ENCODE data around the gene RNU6-8. TPM values are rescaled to one million over a fixed set of nuclear protein-coding genes. Genes with fewer than 3 reads are reported as not detected.

The RNU6-8 gene
- polyA plus RNA-seq, 1 experiment: not detected

DNA sequence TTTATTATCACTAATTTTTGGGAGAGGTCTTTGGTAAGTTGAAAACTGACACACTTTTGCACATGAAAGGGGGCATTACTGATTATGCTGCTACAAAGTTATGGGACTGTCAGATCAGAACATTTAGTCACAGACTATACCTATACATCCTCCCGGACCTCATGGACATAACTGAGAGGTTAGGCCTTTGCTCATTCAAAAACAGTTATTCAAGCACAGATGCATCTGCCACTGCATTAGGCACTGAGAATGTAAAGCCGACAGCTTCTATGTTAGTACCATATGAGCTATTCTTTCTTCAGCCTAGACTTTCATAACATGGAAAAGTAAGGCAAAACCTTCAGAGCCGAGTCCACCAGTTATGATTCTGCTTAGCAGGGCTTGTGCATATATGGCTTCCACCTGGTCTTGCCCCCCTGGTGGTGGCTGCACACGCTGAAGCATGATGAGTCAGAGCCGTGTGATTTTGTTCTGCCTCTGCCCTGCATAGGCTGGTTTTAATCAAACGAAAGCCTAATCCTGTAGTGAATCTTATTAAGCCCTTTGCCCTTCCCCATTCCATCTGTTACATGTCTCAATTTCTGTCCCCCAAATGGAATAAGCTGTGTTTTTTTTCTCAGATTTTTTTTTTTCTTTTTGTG lies 21.8 kb upstream of the RNU6-8 start:
- H3K9me3 ChIP-seq (ENCODE audit: control insufficient read depth, insufficient read depth, low read length): no peaks in the 10 kb centered on the region
- TF ChIP-seq, protein P1, sequence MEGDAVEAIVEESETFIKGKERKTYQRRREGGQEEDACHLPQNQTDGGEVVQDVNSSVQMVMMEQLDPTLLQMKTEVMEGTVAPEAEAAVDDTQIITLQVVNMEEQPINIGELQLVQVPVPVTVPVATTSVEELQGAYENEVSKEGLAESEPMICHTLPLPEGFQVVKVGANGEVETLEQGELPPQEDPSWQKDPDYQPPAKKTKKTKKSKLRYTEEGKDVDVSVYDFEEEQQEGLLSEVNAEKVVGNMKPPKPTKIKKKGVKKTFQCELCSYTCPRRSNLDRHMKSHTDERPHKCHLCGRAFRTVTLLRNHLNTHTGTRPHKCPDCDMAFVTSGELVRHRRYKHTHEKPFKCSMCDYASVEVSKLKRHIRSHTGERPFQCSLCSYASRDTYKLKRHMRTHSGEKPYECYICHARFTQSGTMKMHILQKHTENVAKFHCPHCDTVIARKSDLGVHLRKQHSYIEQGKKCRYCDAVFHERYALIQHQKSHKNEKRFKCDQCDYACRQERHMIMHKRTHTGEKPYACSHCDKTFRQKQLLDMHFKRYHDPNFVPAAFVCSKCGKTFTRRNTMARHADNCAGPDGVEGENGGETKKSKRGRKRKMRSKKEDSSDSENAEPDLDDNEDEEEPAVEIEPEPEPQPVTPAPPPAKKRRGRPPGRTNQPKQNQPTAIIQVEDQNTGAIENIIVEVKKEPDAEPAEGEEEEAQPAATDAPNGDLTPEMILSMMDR (IDR thresholded peaks at IDR 0.05; ENCODE audit: low read depth, low read length): peak; percentile 64
- no peak for DNase-seq (ENCODE audit: low read depth, low spot score)
- POLR2A ChIA-PET: no interaction called here
- H3K27ac ChIP-seq (ENCODE audit: low read depth, low read length): no peak overlapping the region
- CTCF ChIA-PET: interaction anchor here (0.9 to 1.5 kb wide), 8 partner anchors 10 to 173 kb away, joined by 3 to 7 read pairs (median 4); no protein-coding TSS in a partner anchor
- H3K27me3 ChIP-seq (ENCODE audit: control insufficient read depth, insufficient read depth, low read length): no peaks in the 10 kb centered on the region
- no peak overlapping the region for H3K4me3 ChIP-seq (ENCODE audit: low read depth, low read length)

GRCh38 chr14:32217301-32217700 lies 14.2 kb upstream of the RNU6-8 start:
- H3K9me3 ChIP-seq (ENCODE audit: control insufficient read depth, insufficient read depth, low read length): no peaks in the 10 kb centered on the region
- no peak for DNase-seq (ENCODE audit: low read depth, low spot score)
- TF ChIP-seq, protein P1 (IDR thresholded peaks at IDR 0.05; ENCODE audit: low read depth, low read length): no peak
- POLR2A ChIA-PET: no interaction called here
- H3K4me3 ChIP-seq (ENCODE audit: low read depth, low read length): no peak overlapping the region
- CTCF ChIA-PET: no interaction called here
- no peak overlapping the region for H3K27ac ChIP-seq (ENCODE audit: low read depth, low read length)
- peaks cover 9% of the 10 kb centered on the region for H3K27me3 ChIP-seq (ENCODE audit: control insufficient read depth, insufficient read depth, low read length)

DNA sequence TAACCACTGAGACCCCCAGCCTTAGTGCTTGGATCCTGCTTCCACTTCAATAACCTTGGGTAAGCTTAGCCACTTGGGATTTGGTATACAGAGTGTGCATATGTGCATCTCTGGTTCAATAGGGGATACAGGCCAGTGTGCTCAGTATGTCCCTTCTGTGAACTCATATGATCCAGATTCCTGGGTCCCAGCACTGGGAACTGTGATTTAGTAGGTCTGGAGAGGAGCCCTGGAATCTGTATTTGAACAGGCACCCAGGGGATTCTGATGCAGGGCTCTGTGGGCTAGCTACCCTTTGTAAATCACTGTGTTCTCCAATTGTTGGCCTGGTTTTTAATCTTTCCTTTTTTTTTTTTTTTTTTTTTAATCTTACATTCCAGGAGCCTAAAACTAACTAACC lies 9.8 kb upstream of the RNU6-8 start:
- TF ChIP-seq, protein P1 (IDR thresholded peaks at IDR 0.05; ENCODE audit: low read depth, low read length): no peak
- H3K27me3 ChIP-seq (ENCODE audit: control insufficient read depth, insufficient read depth, low read length): peaks cover 2% of the 10 kb centered on the region
- H3K27ac ChIP-seq (ENCODE audit: low read depth, low read length): no peak overlapping the region
- H3K4me3 ChIP-seq (ENCODE audit: low read depth, low read length): no peak overlapping the region
- DNase-seq (ENCODE audit: low read depth, low spot score): no peak
- ChIA-PET CTCF (interaction anchor here (0.7 kb wide), 2 partner anchors 139 to 1595 kb away, joined by 3 to 4 read pairs; no protein-coding TSS in a partner anchor), POLR2A (no interaction called here)
- H3K9me3 ChIP-seq (ENCODE audit: control insufficient read depth, insufficient read depth, low read length): no peaks in the 10 kb centered on the region

DNA sequence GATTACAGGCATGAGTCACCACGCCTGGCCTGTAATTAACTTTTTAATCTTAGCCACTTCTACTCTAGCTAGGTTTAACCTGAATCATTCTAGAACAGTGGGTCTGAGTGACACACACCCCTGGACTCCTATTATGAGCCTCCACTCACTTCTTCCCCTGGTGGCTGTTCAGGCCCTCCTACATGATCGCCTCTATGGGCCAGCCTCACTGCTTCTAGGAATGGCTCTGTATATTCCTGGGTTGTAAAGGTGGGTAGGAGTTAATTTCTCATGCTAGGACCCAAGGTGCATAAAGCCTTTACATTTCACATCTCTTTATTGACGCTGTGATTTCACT lies 8.0 kb upstream of the RNU6-8 start:
- Histone ChIP-seq H3K4me3 (ENCODE audit: low read depth, low read length) (no peak overlapping the region), H3K9me3 (ENCODE audit: control insufficient read depth, insufficient read depth, low read length) (no peaks in the 10 kb centered on the region), H3K27me3 (ENCODE audit: control insufficient read depth, insufficient read depth, low read length) (peaks cover 4% of the 10 kb centered on the region), H3K27ac (ENCODE audit: low read depth, low read length) (no peak overlapping the region)
- TF ChIP-seq, protein P1 (IDR thresholded peaks at IDR 0.05; ENCODE audit: low read depth, low read length): no peak
- CTCF ChIA-PET: no interaction called here
- POLR2A ChIA-PET: no interaction called here
- DNase-seq (ENCODE audit: low read depth, low spot score): no peak

GRCh38 chr14:32209471-32209870 lies 6.4 kb upstream of the RNU6-8 start:
- no peak for DNase-seq (ENCODE audit: low read depth, low spot score)
- Histone ChIP-seq H3K27me3 (ENCODE audit: control insufficient read depth, insufficient read depth, low read length) (peaks cover 4% of the 10 kb centered on the region), H3K27ac (ENCODE audit: low read depth, low read length) (no peak overlapping the region), H3K9me3 (ENCODE audit: control insufficient read depth, insufficient read depth, low read length) (no peaks in the 10 kb centered on the region), H3K4me3 (ENCODE audit: low read depth, low read length) (no peak overlapping the region)
- TF ChIP-seq, protein P1 (IDR thresholded peaks at IDR 0.05; ENCODE audit: low read depth, low read length): no peak
- CTCF ChIA-PET: no interaction called here
- POLR2A ChIA-PET: no interaction called here
